GM21515 (cell line): Measurements from ENCODE around the gene H6PD.

Experiments used
- ATAC-seq: cut with Tn5 transposase; IDR thresholded peaks from one replicate; pipeline ENCODE4 v1.9.1; 2021; ENCODE audit not compliant: unreplicated experiment

Gene H6PD

DNA sequence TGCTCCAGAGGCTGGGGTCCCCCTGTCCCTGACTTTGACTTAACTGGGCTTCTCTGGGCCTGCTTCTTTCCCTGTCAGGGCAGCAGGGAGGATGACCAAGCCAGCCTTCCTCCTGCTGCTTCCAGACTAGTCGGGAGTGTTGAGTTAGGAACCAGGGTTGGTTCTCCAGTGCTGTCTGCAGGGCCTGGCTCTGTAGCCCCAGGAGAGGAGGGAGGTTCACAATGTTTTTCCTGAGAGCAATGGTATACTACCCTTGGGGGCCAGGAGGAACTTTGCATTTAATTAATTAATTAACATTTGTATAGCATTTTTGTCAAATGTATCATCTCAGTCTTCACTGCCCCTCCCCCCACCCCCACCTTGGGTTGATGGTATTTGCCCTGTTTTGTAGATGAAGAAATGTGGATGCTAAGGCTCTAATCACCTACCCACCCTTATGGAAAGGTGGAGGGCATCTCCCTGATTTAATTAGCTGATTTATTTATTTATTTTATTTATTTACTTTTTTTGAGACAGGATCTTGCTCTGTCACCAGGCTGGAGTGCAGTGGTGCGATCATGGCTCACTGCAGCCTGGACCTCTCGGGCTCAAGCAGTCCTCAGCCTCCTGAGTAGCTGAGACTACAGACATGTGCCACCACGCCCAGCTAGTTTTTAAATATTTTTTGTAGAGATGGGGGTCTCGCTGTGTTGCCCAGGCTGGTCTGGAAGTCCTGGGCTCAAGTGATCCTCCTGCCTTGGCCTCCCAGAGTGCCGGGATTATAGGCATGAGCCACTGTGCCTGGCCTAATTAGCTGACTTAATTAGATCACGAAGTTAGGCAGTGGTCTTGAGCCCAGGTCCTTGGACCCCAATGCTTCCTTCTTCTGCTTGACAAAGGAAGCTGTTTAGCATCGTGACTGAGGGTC lies 6.6 kb downstream of the H6PD start:
- ATAC-seq, result no peak

DNA sequence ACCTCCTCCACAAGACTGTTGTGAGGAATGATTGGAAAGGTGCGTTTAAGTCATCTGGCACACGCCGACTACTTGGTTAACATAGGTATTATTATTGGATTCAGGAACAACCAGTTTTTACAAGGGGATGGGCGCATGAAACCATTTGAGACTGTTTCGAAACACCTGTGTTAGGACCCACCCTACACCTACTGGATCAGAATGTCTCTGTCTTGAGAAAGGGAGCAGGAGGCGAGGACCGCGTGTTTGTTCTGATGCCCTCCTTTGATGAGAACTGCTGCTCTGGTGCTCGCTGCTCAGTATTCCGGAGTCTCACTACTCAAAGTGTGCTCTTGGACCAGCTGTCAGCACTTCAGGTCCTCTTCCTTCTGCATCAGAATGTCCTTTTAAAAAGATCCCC lies 7.3 kb downstream of the H6PD start:
- ATAC-seq, result no peak

- ATAC-seq, result no peak
Observed at GRCh38 chr1:9242338-9242969, 7.9 kb downstream of the H6PD start.

DNA sequence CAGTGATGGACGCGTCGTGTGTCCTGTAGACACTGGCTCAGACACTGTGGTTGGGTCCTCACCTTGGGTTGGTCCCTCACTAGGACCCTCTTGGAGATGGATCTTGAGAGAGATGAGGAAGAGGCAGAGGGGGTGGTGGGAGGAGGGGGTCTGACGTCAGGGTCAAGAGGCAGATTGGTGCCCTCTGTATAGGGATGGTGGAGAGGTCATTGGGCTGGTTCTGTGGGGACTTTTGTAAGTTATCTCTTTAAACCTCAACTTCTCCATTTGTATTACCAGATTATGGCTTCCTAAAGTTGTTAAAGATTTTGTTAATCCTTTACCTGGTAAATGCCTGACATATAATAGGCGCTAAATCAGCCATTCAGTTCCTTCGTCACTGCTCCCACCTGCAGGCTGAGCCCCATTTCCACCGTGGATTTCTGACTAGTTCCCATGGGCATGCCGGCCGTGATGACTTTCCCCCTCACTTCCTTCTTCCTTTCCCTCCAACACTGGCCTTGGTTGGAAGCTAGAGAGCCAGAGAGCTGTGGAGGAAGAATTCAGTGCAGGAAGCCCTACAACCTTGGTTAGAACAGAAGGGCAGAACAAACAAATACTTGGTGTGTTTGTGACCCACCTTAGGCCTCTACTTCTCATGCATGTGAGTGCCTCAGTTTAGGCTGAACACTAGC lies 8.6 kb downstream of the H6PD start:
- ATAC-seq, result no peak

- no peak for ATAC-seq
Observed at GRCh38 chr1:9244501-9245229, 10.1 kb downstream of the H6PD start.

- no peak for ATAC-seq
Observed at GRCh38 chr1:9245230-9245619, 10.7 kb downstream of the H6PD start.

DNA sequence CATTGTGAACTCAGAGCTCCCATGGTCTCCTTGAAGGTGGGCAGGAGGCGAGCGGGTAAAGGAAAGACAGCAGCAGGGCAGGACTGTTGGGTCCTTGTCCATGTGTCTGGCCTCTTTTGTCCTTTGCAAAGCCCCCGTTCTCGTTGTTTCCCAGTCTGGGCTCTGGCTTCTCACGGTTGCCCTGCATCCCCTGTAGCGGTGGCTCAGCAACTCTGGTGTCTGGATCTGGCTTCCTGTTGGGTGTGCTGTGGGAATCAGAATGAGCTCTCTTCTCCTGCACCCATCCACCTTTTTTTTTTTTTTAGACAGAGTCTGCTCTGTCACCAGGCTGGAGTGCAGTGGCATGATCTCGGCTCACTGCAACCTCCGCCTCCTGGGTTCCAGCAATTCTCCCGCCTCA lies 11.1 kb downstream of the H6PD start:
- no peak for ATAC-seq

- ATAC-seq, result no peak
Observed at GRCh38 chr1:9246215-9246614, 11.6 kb downstream of the H6PD start.

- ATAC-seq, result no peak
Observed at GRCh38 chr1:9246841-9247785, 12.5 kb downstream of the H6PD start.

DNA sequence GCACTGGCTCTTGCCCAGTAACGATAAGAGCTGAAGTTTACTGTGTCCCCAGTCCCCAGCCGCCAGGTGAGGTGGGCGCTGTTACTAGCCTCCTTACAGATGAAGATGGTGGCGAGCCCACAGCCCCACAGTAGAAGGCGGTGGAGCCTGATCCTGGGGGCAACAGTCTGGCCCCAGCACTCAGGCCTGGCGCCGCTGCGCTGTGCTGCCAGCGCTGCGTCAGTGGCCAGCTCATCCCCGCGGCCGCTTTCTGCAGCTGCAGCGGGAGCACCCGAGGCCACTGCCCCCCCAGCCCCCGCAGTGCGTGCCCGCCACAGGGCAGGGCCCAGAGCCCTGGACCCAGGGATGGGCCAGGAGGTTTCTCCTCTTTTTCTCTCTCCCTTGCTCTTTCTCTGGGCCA lies 13.3 kb downstream of the H6PD start:
- ATAC-seq, result no peak

DNA sequence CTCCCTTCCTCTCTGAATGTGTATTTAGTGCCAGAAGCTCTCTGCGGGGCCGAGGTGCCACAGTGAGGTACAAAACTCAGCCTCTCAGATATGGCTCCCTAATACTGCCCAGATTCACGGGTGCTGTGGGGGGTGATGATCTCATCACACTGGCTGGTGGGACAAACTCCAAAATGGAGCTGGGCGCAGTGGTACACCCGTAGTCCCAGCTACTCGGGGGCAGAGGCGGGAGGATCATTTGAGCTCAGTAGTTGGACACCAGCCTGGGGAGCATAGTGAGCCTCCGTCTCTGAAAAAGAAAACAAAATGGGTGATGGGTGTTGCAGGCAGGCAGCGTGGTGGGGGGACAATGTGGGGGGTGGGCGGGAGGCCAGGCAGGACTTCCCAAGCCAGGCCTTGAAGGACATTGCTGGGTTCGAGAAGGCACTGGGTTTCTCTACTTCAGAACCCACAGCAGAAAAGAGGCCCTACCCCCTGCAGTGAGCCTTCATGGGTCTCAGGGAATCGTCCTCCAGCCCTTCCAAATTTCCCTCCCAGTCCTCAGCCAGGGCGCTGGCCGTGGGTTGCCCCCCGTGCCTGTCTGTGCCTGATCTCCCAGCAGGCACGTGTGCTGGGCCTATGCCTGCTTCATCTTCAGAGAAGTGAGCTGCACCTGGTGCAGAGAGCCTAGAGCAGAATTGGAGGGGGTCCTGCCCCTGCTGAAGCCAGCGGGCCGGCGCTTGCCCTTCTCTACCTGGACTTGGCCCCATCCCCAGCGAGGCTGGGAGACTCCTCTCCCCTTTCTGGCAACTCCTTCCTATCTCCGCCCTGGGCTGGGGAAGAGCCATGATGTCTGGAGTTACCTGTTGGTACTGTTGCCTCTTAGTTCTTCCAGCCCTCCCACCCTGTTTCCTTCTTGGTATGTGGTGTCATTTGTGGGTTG lies 14.0 kb downstream of the H6PD start:
- no peak for ATAC-seq

DNA sequence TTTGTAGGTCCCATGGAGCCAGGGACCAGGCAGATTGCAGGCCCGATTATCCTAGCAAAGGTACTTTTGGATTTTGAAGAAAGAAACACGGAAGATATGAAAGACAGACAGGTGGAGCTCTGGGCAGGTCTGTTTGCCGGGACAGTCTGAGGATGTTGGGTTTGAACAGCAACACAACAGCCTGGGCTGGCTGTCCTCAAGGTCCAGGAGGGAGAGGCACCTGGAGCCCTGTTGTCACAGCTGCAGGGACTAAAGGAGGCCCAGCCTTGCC lies 14.6 kb downstream of the H6PD start:
- ATAC-seq, result no peak

- no peak for ATAC-seq
Observed at GRCh38 chr1:9249534-9250410, 15.2 kb downstream of the H6PD start.

DNA sequence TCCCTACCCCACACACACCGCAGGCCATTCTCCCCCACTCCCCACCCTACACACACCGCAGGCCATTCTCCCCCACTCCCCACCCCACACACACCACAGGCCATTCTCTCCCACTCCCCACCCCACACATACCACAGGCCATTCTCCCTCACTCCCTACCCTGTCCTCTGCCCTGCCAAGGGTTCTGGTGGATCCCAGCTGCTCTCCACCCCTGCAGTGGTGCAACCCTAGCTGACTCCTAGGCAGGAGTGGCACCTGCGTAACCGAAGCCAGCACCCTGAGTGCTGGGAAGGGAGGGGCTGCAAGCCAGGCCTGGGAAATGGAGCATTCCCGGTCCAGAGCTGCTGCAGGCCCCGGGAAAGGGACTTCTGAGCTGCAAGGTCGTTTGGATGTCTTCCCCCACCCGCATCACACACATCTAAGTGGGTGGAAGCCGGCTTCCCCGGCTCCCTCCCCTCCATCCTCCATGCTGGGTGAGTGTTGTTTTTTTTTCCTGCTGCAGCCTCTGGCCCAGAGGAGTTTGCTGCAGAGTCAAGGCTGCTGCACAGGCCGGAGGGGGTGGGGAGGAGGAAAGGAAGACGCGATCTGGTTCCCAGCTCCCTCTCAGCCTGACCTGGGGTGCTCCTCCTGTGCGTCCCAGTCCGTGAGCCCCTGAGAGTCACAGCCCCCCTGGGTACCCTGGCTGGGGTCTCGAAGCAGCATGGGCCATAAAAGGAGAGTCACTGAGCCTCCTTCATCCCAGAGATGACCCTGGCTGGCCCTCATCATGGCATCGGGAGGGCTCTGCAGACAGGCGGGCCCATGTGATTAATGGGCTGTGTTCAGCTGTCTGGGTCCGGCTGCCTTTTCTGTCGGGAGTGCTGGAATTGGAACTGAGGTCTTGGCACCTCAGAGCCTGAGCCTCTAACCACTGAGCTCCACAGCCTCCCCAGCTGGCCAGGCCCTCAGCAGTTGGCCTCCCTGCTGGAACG lies 16.1 kb downstream of the H6PD start:
- ATAC-seq, result no peak

GRCh38 chr1:9251501-9251900 lies 16.9 kb downstream of the H6PD start:
- ATAC-seq, result no peak

DNA sequence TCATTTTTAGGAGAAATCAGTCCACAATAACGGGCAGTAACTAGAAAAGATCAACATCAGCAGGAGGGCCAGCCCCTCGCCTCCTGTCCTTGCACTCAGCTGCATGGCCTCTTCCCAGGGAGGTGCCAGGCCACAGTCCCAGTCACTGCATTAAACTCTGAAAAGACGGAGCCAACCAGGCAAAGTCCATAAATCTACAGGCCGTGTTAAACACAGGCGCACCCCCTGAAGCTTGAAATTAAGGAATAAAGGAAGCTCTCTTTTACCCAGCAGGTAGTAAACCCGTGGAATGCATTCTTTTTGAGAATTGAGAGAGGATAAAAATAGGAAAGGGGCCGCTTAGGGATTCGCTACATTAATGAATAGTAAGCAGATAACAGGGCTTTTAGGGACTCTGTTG lies 18.4 kb downstream of the H6PD start:
- no peak for ATAC-seq

GRCh38 chr1:9253453-9254105 lies 19.0 kb downstream of the H6PD start:
- no peak for ATAC-seq
